ENCODE data around the gene ATP13A3.

Gene ATP13A3

DNA sequence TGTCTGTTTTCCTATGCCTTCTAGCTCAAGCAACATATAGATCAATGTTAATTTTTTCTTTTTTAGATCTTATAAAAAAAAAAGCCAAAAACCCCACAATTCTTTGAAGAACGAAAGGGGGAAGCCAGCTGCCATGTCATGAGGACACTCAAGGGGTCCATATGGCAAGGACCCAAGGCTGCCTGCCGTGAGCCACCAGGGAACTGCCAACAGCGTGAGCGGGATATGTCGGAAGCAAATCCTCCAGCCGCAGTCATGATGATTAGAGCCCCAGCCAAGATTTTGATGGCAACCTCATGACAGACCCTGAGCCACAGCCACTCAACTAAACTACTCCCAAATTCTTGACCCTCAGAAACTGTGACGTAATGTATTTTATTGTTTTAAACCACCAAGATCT lies 94.2 kb downstream of the ATP13A3 start:
- no peak for DNase-seq (ENCODE audit: low spot score)

DNA sequence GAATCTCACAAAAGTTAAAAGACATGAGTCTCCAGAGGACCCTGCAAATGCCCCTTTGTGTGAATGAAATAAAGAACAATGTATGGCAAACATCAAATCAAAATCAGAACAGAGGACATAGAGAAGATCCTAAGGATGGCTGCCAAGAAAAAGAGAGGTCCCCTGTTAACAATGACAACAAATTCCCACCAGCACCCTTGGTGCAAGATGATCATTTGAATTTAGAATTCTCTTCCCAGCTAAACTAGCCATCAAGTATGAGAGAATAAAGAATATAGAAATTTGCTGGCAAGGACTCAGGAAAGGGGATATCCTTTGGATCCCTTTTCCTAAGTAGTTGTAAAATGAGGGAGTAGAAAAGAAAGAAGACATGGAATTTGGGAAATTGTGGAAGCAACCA lies 96.0 kb downstream of the ATP13A3 start:
- no peak for DNase-seq (ENCODE audit: low spot score)

DNA sequence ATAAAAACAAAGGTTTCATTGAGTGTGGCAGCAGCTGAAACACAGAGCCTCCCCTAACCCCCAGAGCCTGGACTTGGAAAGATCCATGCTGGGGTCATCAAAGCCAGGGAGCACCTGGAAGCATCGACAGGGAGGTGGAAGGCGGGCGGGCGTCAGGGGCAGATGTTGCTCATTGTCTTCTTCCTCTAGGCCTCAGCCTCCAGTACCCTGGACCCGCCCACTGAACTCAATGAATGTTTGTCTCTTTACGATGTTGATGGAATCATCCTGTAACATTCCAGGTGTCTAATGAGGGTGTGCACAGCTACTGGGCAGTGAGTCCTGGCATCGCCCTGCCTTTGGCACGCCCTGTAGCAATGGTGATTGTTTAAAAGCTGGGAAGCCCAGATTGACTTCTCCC lies 97.5 kb downstream of the ATP13A3 start:
- no peak for DNase-seq (ENCODE audit: low spot score)

DNA sequence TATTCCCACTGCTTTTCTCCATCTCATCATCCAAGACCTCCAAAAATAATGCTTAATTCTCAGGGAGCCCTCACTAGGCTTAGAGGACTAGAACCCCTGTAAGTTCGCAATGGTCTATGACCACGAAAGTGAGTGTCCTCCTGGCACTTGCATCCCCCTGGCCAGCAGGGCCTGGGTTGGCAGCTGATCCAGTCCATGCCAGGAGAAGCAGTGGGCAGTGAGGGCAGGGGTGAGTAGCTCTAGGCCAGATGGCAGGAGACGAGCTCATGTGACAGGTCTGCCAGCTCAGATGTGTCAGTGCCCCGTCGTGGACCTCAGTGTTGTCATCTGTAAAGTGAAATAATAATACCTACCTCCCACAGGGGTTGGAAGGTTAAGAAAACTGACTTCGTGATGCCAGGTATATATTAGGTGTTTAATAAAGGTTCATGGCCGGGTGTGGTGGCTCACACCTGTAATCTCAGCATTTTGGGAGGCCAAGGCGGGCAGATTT lies 98.8 kb downstream of the ATP13A3 start:
- no peak for DNase-seq (ENCODE audit: low spot score)

DNA sequence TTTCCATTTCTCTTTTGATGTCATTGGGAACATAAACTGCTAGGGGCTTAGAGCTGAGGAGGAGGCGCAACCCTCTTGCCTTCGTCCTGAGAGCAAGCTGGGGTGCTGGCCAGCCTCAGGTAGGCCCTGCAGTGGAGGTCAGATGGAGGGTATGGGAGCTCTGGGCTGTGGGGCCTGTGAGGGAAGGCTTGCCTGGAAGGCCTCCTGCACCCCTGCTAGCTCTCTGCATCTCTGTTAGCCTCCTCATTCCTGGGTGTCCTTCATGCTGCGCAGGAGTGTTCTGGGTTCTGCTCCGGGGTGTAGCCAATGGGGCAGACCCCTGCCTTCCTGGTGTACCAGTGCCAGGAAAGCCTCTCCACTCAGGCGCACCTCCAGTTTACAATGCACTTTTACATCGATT lies 99.5 kb downstream of the ATP13A3 start:
- DNase-seq (ENCODE audit: low spot score), result no peak

DNA sequence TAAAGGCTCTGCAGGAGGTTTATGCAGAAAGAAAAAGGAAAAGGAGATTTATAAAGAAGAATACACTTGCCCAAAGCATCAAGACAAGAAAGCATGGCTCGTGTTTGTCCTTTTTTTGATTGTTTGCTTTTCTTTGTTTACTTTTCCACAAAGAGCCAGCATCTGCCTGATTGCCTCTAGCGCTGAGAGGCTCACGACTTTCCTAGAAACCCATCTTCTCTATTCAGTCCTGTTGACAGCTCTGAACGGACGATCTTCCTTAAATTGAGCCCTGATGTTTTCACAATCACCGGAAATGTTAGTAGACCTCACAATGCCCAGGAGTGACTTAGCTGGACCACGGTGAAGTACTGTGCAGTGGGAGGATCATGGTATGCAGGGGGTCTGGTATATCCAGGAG lies 100.2 kb downstream of the ATP13A3 start:
- no peak for DNase-seq (ENCODE audit: low spot score)

DNA sequence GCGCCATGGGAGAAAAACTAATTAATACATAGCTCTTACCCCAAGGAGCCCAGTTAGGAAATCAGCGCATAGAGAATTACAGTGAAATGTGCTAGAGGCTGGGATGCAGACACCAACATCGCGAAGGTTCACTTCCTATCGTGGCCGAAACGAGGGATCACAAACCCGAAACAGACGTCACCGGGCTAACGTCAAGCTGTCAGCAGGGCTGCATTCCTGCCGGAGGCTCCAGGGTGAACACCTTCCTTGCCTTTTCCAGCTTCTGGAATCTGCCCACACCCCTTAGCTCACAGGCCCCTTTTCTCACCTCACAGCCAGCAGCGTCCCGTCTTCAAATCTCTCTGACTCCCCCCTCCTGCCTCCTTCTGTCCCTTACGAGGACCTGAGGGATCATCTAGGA lies 100.7 kb downstream of the ATP13A3 start:
- no peak for DNase-seq (ENCODE audit: low spot score)

DNA sequence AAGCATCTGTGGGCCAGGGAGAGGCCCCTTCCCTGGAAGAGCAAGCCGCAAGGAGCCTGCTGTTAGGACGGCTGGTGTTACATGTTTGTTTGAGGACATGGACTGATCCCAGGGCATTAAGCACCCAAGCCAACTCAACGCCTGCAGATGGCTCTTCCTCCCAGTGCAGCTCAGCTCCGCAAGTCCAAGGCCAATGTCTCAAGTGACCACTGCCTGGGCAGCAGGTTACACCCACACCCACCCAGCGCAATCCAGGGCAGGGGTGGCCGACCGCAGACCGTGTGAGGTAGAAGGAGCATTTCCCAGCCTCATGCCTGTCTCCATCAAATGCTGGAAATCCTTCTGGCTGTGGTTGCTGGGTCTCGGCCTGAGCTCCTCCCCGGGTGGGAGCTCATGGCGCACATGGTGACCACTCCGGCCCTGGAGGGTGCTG lies 102.2 kb downstream of the ATP13A3 start:
- DNase-seq (ENCODE audit: low spot score), result no peak

DNA sequence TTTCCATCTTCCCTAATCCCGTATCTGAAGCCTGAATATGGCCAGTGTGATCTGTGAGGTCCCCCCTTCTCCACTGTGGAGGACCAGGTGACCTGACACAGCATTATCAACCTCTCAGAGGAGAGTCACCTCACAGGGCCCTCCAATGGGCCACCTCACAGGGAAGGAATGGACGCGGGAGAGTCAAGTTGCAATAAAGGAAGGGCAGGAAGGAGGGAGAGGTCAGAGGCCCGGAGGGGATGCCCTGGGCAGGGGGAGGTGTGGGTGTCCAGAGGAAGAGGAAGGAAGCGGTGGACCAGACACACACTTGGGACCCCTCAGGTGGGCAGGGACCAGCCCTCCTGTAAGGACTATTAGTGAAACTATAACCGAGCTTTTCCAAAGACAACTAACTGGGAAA lies 102.6 kb downstream of the ATP13A3 start:
- DNase-seq (ENCODE audit: low spot score), result no peak

DNA sequence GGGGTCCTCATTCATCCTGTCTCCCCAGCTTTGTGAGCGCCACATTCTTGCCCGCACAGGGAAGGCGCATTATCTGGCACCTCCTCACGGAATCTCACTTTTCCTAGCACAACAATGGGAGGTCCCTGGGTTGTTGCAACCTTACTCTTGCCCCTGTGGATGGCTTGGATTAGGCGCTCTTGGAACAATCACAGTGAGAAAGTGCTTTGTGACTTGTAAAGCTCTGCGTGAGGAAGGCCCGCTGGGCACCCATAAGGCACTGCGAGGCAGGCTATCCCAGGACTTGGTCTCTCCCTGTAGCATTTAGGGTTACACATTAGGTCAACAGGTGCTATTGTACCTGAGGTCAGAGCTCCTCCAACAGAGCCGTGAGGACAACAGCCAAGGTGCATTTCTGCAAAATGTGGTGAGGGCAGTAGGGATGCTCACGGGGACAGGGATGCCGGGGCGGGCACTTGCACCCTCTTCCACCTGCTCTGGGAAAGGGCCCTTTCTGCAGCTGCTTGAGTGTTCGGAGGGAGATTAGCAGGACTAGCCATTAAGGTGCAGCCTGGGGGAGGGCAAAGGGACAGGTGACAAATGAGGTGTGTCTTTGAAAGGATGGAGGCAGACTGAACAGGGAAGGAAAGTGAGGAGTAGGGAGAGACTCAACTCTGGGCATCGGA lies 103.4 kb downstream of the ATP13A3 start:
- no peak for DNase-seq (ENCODE audit: low spot score)

DNA sequence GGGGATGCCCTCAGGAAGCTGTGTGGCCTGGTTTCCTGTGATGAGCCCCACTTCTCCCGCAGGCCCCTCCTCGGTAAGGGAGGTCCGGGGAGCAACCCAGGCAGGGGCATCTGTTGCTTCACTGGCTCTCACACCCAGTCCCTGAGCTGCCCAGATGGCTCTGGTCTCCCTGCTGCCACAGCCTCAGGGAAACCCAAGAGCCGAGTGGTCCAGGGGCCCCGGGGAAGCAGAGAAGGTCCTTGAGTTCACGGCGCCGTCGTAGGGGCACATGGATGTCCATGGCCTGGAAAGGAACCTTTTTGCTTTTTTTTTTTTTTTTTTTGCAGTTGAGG lies 103.9 kb downstream of the ATP13A3 start:
- no peak for DNase-seq (ENCODE audit: low spot score)

DNA sequence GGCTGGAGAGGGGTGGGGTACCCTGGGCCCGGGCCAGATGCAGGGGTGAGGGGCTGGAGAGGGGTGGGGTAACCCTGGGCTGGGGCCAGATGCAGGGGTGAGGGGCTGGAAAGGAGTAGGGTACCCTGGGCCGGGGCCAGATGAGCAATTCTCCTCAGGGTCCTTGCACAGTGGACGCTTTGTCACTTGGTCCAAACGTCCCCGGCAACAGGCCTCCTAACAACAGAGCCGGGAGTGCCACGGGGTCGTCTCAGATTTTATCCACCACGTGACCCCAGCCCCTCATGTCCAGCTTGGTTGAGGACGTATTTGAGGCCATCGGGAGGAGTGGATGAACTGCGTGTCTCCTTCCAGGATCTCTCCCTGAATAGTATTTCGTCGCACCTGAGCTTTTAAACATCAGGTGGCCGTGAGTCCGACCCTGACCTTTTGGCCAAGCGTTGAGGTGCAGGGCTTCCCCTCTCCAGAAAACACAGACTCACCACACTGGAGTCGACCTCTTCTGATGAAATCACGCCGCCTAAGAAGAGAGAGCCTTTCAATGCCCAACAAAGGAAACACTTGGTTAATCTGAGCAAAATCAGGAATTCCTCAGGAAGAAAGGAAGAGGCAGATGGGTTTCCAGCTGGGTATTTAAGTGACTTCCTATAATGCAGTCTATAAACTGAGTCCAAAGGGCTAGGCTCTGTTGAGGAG lies 104.5 kb downstream of the ATP13A3 start:
- DNase-seq (ENCODE audit: low spot score), result no peak

DNA sequence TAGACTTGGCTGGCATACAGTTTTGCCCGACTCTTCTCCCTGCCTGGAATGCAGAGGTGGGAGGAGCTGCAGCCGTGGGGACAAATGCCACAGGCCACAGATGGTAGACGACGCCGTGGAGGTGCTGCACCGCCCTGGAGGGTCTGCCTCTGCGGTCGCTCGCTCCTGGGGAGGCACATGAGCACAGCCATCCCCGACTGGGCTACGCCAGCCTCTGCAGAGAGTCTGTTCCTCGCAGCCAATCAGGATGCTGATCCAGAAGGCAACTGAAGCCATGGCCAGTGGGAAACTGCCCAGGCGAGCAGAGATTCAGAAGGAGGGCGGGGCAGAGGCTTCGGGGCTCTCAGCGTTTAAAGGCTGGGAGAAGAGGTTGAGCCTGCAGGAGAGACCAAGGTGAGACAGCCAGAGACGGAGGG lies 105.3 kb downstream of the ATP13A3 start:
- no peak for DNase-seq (ENCODE audit: low spot score)

DNA sequence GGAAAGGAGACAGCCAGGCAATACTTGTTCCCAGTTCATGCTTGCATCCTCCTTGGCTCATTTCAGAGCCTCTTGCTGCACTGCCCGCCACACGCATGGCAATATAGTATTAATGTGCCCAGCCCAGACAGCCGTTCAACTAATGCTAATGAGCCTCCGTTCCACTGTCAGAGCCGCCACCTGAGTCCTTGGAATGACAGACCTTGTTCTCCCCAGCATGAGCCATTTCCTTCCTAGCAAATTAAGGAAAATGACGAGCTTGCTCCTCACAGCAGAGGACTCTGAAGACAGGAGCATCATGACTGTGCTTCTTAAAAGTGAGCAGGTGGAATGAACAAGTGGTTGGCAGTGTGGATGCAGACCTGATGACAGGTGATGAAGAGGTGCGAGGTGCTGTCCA lies 106.5 kb downstream of the ATP13A3 start:
- DNase-seq (ENCODE audit: low spot score), result no peak

DNA sequence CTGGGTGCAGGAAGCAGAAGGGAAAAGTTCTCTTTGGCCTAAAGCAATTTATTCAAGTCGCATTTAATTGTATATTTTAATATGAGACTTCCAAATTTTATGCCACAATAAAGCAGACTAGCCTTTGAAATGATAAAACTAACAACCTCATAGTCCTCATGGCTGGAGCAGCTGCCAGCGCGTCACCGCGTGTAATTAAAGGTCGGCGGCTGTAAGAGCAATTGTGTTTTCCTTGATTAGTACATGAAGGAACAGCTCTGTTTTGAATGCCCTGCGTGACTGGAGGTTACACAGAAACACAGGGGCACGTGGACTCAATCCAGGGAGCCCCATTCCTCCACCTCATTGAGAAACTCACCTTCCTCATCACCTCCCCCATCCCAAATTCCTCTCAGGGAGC lies 107.2 kb downstream of the ATP13A3 start:
- no peak for DNase-seq (ENCODE audit: low spot score)

DNA sequence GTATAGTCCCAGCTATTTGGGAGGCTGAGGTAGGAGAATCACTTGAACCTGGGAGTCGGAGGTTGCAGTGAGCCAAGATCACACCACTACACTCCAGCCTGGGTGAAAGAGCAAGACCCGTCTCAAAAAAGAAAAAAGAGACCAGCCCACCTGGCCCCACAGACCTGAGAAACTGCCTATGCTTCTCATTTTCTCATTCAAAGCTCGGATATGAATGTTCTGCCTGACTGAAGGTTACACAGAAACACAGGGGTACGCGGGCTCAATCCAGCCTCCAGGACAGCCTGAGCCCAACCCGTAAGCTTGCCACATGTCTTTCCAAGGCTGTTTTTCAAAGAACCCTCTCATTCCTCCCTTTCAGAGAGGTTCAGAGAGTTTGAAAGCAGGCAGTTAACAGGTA lies 107.6 kb downstream of the ATP13A3 start:
- DNase-seq (ENCODE audit: low spot score), result no peak

DNA sequence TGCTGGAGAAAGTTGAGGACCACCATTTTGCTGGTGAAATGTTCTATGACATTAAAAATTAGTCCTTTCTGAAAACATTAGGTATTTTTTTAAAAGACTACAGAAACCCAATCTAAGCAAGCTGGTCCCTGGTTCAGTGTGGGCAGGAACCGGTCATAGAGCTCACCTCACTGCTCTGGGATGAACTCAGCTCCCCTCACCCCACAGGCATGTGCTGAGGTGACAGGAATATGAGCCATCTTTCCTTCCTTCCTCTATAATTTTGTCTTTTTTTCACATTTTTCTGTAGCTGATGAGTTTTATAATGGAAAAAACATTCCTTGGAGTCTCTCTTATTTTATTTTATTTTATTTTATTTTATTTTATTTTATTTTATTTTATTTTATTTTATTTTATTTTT lies 109.1 kb downstream of the ATP13A3 start:
- DNase-seq (ENCODE audit: low spot score), result no peak

DNA sequence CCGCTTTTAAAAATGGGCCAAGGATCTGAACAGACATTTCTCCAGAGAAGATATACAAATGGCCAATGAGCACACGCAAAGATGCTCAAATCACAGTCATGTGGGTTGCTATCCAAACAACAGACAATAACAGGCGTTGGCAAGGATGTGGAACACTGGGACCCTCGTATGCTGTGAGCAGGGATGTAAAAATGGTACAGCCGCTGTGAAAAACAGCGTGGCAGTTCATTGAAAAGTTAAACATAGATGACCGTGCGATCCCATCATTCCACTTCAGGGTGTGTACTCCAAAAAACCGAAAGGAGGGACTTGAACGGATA lies 110.6 kb downstream of the ATP13A3 start:
- DNase-seq (ENCODE audit: low spot score), result no peak

DNA sequence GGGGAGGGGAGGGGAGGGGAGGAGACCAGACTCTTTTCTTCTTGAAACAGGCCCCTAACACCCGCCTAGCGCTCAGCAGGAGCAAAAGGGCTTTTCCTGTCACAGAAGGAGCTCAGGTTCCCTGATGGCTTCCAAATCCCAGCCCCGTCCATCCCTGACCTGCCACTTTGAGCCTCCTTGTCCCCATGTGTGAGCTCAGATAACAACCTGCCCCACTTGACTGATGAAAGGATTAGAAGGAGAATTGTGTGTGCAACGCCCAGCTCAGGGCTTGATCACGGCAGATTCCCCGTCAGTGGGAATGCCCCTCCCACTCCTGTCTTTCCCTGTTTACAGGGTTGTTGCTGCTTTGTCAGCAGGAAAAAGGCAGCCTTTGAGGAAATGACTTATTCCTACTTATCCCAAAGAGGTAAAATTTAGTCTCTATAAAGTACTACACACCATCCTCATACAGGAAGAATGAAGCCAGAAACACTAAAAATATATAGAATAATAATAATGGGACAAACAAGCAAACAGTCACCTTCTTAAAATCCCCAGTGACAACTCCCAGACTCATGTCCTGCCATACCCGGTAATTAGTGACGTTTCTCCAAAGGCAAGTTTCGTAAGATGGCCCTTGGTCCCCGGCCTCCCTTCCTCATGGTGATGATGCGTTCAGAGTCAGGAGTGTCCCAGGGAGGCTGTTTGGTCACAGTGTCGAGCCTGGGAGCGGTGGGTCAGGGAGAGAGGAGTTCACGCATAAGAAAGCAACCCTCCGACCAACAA lies 111.1 kb downstream of the ATP13A3 start:
- DNase-seq (ENCODE audit: low spot score), result no peak

DNA sequence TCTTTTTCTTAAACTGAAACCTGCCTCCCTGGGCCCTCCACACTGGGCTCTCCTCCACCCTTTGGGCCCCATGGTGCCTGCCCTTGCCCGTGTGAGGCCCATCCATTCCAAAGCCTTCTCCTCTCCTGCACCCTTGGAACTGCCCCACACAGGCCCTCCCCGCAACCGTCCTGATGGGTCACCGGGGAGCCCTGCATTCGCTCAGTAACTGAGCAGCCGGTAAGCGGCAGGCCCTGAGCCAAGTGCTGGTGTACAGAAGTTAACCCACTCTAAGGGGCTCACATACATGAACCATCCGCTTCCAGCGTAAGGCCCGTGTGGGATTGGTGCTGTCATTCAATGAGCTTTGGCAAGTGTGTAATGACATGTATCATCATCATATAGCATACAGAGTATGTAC lies 111.9 kb downstream of the ATP13A3 start:
- DNase-seq (ENCODE audit: low spot score), result no peak

DNA sequence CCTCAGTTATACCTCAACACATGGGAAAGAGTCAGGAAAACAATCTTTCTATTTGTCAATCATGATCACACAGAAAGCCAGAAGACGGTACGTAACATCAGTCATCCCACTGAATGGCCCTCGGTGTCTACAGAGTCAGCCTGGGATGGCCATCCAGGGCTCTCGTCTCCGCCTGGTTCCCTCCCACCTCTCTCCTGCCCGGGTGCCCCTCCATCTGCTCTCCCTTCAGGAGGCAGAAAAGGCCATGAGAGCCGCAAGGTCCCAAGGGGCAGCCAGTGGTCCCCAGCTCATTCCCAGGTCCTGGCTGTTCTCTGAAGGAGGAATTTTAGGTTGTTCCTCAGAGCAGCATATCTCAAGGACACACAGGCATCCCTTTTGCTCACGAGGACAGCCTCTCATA lies 112.9 kb downstream of the ATP13A3 start:
- DNase-seq (ENCODE audit: low spot score), result no peak

DNA sequence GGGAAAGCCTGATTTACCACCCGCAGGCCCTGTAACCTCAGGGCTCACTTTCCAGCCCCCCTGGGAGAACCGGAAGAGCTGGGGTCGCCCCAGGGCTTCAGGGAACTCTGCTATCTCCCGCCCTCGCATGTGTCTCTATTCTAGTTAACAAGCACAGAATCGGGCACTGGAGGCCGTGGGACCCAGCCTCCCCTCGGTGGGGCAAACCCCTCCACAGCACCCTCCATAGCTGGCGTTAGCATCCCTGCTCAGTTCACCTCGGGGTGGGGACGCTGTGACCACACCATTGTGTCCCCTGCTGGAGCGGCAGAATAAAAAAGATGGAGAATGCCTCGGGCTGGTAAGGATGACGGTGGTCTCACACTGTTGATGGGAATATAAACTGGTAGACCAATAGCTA lies 113.8 kb downstream of the ATP13A3 start:
- DNase-seq (ENCODE audit: low spot score), result no peak

DNA sequence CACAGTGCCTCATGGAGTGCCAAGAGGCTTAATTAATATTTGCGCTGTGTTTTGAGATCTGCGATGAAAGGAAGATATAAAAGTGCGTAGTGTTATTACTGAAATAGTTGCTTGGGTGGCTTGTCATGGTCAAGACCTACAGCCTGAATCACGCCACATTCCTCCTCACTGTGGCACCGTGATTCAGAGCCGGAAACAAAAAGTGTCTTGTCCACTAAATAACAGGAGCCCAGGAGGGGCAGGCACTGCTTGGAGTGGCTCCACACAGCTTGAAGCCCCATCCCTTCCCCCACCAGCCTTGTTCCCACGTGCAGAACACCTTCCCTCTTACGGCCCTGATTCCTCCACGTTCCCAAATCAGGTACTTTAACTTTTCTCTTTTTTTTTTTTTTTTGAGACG lies 116.0 kb downstream of the ATP13A3 start:
- DNase-seq (ENCODE audit: low spot score), result no peak
